ENCODE data around the gene PI4KA. TPM values are rescaled to one million over a fixed set of nuclear protein-coding genes. Genes with fewer than 3 reads are reported as not detected.

Gene PI4KA
- total RNA-seq, 1 experiment from 2014 or later = 71.6 TPM

GRCh38 chr22:20857838-20858614 lies 585 bp downstream of the PI4KA start:
- ChIA-PET POLR2A (ENCODE audit: low non-redundant PET) (no interaction called here), CTCF (no interaction called here)
- Histone ChIP-seq H3K27me3 (replicated peaks; ENCODE audit: insufficient read depth, low read depth, low read length, poor library complexity) (no peaks in the 10 kb centered on the region), H3K4me1 (ENCODE audit: insufficient read depth, low read length, poor library complexity, severe bottlenecking) (peaks cover 7% of the 10 kb centered on the region), H3K4me3 (ENCODE audit: low read depth, low read length, poor library complexity, severe bottlenecking) (peak overlapping the region; percentile 94), H3K9me3 (ENCODE audit: low read depth, low read length, poor library complexity, severe bottlenecking) (no peaks in the 10 kb centered on the region), H3K27ac (ENCODE audit: low read depth, low read length, poor library complexity, severe bottlenecking) (peak overlapping the region; percentile 92), H3K36me3 (ENCODE audit: insufficient read depth, low read length, poor library complexity, severe bottlenecking) (no peaks in the 10 kb centered on the region)
- DNase-seq (ENCODE audit: low spot score) = peak; percentile 93
- no peak for TF ChIP-seq CTCF (conservative IDR thresholded peaks at IDR 0.05; ENCODE audit: low read depth, low read length)
- TF ChIP-seq EZH2 (IDR thresholded peaks at IDR 0.05; ENCODE audit: borderline replicate concordance, low read depth, low read length, poor library complexity, severe bottlenecking) = no peak
- BruUV-seq (replicated peaks) = no TSS peak
- intact Hi-C loops (cut with micrococcal nuclease; ENCODE audit: unreplicated experiment) = no loop called here

GRCh38 chr22:20857247-20857643 lies 1.4 kb downstream of the PI4KA start:
- no peaks in the 10 kb centered on the region for H3K27me3 ChIP-seq (replicated peaks; ENCODE audit: insufficient read depth, low read depth, low read length, poor library complexity)
- BruUV-seq (replicated peaks) = TSS peak; percentile 45
- TF ChIP-seq CTCF (conservative IDR thresholded peaks at IDR 0.05; ENCODE audit: low read depth, low read length) (no peak), EZH2 (IDR thresholded peaks at IDR 0.05; ENCODE audit: borderline replicate concordance, low read depth, low read length, poor library complexity, severe bottlenecking) (no peak)
- H3K4me3 ChIP-seq (ENCODE audit: low read depth, low read length, poor library complexity, severe bottlenecking) = peak overlapping the region; percentile 94
- no peaks in the 10 kb centered on the region for H3K36me3 ChIP-seq (ENCODE audit: insufficient read depth, low read length, poor library complexity, severe bottlenecking)
- no peak overlapping the region for H3K27ac ChIP-seq (ENCODE audit: low read depth, low read length, poor library complexity, severe bottlenecking)
- peaks cover 13% of the 10 kb centered on the region for H3K4me1 ChIP-seq (ENCODE audit: insufficient read depth, low read length, poor library complexity, severe bottlenecking)
- DNase-seq (ENCODE audit: low spot score) = no peak
- CTCF ChIA-PET = no interaction called here
- no peaks in the 10 kb centered on the region for H3K9me3 ChIP-seq (ENCODE audit: low read depth, low read length, poor library complexity, severe bottlenecking)
- intact Hi-C loops (cut with micrococcal nuclease; ENCODE audit: unreplicated experiment) = no loop called here
- POLR2A ChIA-PET (ENCODE audit: low non-redundant PET) = no interaction called here

GRCh38 chr22:20853236-20853660 lies 5.4 kb downstream of the PI4KA start:
- no peak for DNase-seq (ENCODE audit: low spot score)
- ChIA-PET POLR2A (ENCODE audit: low non-redundant PET) (no interaction called here), CTCF (no interaction called here)
- Histone ChIP-seq H3K9me3 (ENCODE audit: low read depth, low read length, poor library complexity, severe bottlenecking) (no peaks in the 10 kb centered on the region), H3K27ac (ENCODE audit: low read depth, low read length, poor library complexity, severe bottlenecking) (no peak overlapping the region), H3K4me1 (ENCODE audit: insufficient read depth, low read length, poor library complexity, severe bottlenecking) (peaks cover 16% of the 10 kb centered on the region), H3K27me3 (replicated peaks; ENCODE audit: insufficient read depth, low read depth, low read length, poor library complexity) (no peaks in the 10 kb centered on the region), H3K4me3 (ENCODE audit: low read depth, low read length, poor library complexity, severe bottlenecking) (no peak overlapping the region), H3K36me3 (ENCODE audit: insufficient read depth, low read length, poor library complexity, severe bottlenecking) (no peaks in the 10 kb centered on the region)
- TF ChIP-seq EZH2 (IDR thresholded peaks at IDR 0.05; ENCODE audit: borderline replicate concordance, low read depth, low read length, poor library complexity, severe bottlenecking) = no peak
- TF ChIP-seq CTCF (conservative IDR thresholded peaks at IDR 0.05; ENCODE audit: low read depth, low read length) = no peak
- no TSS peak for BruUV-seq (replicated peaks)
- intact Hi-C loops (cut with micrococcal nuclease; ENCODE audit: unreplicated experiment) = no loop called here
